H1 (cell line): ENCODE measurements around the gene KAT2A. TPM values are rescaled to one million over a fixed set of nuclear protein-coding genes. Genes with fewer than 3 reads are reported as not detected.

Experiments
- polyA plus RNA-seq, 7 experiments: library from polyadenylated mRNA; depleted of rRNA in 3 of 7; stranded (reverse) in 5 of 7; unstranded in 2 of 7; fragments of >200 nt in 5 of 7; fragments of 200-250 nt in 2 of 7; gene quantifications; 1 replicate in 5 of 7; 2 replicates in 1 of 7; 4 replicates in 1 of 7; pipeline versions ENCODE4 v1.2.1 to v1.2.3, GENCODE V29; 2011 to 2013; ENCODE audit warnings: missing spikeins in 2 of 7, mixed read lengths in 2 of 7
- total RNA-seq: library from RNA; stranded (reverse); fragmentation: NEBNext Ultra II Directional; extraction: Animal tissue kit (Norgen Biotek cat#: 25700); gene quantifications from 2 replicates; pipeline ENCODE4 v1.2.1, GENCODE V29; 2021
- TF ChIP-seq, protein P1 (sequence below): fragments of 300-600 bp; sonication (generic); IDR thresholded peaks from 2 replicates; pipeline ENCODE4 v1.7.1; 2012; ENCODE audit warnings: low read length, moderate library complexity, mild to moderate bottlenecking, inconsistent platforms; ENCODE audit not compliant: insufficient replicate concordance

KAT2A gene
- total and polyA plus RNA-seq, 2 of the 8 experiments (the other 6 are each of a cell fraction or from before 2014, with no cell fraction given): 34.2 to 40.1 TPM

DNA sequence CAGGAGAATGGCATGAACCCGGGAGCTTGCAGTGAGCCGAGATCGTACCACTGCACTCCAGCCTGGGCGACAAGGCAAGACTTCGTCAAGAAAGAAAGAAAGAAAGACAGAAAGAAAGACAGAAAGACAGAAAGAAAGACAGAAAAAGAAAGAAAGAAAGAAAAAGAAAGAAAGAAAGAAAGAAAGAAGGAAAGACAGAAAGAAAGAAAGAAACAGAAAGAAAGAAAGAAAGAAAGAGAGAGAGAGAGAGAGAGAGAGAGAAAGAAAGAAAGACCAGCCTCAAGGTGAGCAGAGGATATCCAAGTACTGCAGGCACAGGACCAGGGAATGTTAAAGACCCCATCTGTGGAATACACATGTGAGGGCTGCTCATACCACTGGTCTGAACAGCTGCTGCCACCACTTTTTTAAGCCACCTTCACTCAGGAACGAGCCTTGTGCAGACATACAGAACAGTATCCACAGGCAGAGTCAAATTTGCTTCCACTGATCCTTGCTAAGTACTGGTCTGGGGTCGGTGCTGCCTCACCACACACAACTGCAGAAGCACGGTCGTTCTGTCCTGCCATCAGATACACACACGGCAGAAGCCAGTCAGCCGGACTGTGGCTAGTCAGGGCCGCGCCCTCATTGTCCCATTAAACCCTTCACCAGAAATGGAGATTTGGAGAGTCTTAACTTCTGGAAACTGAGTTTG lies 25.9 kb upstream of the KAT2A start (continued):
- TF ChIP-seq, protein P1, sequence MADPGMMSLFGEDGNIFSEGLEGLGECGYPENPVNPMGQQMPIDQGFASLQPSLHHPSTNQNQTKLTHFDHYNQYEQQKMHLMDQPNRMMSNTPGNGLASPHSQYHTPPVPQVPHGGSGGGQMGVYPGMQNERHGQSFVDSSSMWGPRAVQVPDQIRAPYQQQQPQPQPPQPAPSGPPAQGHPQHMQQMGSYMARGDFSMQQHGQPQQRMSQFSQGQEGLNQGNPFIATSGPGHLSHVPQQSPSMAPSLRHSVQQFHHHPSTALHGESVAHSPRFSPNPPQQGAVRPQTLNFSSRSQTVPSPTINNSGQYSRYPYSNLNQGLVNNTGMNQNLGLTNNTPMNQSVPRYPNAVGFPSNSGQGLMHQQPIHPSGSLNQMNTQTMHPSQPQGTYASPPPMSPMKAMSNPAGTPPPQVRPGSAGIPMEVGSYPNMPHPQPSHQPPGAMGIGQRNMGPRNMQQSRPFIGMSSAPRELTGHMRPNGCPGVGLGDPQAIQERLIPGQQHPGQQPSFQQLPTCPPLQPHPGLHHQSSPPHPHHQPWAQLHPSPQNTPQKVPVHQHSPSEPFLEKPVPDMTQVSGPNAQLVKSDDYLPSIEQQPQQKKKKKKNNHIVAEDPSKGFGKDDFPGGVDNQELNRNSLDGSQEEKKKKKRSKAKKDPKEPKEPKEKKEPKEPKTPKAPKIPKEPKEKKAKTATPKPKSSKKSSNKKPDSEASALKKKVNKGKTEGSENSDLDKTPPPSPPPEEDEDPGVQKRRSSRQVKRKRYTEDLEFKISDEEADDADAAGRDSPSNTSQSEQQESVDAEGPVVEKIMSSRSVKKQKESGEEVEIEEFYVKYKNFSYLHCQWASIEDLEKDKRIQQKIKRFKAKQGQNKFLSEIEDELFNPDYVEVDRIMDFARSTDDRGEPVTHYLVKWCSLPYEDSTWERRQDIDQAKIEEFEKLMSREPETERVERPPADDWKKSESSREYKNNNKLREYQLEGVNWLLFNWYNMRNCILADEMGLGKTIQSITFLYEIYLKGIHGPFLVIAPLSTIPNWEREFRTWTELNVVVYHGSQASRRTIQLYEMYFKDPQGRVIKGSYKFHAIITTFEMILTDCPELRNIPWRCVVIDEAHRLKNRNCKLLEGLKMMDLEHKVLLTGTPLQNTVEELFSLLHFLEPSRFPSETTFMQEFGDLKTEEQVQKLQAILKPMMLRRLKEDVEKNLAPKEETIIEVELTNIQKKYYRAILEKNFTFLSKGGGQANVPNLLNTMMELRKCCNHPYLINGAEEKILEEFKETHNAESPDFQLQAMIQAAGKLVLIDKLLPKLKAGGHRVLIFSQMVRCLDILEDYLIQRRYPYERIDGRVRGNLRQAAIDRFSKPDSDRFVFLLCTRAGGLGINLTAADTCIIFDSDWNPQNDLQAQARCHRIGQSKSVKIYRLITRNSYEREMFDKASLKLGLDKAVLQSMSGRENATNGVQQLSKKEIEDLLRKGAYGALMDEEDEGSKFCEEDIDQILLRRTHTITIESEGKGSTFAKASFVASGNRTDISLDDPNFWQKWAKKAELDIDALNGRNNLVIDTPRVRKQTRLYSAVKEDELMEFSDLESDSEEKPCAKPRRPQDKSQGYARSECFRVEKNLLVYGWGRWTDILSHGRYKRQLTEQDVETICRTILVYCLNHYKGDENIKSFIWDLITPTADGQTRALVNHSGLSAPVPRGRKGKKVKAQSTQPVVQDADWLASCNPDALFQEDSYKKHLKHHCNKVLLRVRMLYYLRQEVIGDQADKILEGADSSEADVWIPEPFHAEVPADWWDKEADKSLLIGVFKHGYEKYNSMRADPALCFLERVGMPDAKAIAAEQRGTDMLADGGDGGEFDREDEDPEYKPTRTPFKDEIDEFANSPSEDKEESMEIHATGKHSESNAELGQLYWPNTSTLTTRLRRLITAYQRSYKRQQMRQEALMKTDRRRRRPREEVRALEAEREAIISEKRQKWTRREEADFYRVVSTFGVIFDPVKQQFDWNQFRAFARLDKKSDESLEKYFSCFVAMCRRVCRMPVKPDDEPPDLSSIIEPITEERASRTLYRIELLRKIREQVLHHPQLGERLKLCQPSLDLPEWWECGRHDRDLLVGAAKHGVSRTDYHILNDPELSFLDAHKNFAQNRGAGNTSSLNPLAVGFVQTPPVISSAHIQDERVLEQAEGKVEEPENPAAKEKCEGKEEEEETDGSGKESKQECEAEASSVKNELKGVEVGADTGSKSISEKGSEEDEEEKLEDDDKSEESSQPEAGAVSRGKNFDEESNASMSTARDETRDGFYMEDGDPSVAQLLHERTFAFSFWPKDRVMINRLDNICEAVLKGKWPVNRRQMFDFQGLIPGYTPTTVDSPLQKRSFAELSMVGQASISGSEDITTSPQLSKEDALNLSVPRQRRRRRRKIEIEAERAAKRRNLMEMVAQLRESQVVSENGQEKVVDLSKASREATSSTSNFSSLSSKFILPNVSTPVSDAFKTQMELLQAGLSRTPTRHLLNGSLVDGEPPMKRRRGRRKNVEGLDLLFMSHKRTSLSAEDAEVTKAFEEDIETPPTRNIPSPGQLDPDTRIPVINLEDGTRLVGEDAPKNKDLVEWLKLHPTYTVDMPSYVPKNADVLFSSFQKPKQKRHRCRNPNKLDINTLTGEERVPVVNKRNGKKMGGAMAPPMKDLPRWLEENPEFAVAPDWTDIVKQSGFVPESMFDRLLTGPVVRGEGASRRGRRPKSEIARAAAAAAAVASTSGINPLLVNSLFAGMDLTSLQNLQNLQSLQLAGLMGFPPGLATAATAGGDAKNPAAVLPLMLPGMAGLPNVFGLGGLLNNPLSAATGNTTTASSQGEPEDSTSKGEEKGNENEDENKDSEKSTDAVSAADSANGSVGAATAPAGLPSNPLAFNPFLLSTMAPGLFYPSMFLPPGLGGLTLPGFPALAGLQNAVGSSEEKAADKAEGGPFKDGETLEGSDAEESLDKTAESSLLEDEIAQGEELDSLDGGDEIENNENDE: no peak
